Measurements from ENCODE around the gene AMER3.

GRCh38 chr2:130778781-130779180 is 23.4 kb downstream of the AMER3 start:
- TF ChIP-seq CTCF (IDR thresholded peaks at IDR 0.05), result no peak
- TF ChIP-seq POLR2A (IDR thresholded peaks at IDR 0.05), result no peak

Measured in testis (tissue), 2 donors.